Panc1 (cell line): ENCODE measurements around the gene ANKLE1. TPM values are rescaled to one million over a fixed set of nuclear protein-coding genes. Genes with fewer than 3 reads are reported as not detected.
"Not testable (repeated sequence)": the region's sequence is repeated elsewhere in the genome, so short reads cannot be mapped to it uniquely, and the experiment has no call there.

Experiments used
- ATAC-seq: fragments of 200-7000 bp; cut with Tn5 transposase; 2 replicates; pipeline ENCODE4 v1.9.1; 2020; ENCODE audit warnings: mild to moderate bottlenecking, moderate library complexity
- BruUV-seq: library from RNA; stranded (reverse); fragments of 400-500 nt; replicated peaks from 2 replicates; lab custom pipeline; 2021; lab: Mats Ljungman, UMichigan
- CTCF ChIA-PET: fragments of 300-600 bp; sonication (Branson Sonifier 250); formaldehyde crosslinking; loops from one replicate; lab custom pipeline; 2022; ENCODE audit warnings: antibody characterized with exemption; lab: Charles Lee
- POLR2A ChIA-PET: fragments of 300-600 bp; sonication (Branson Sonifier 250); formaldehyde crosslinking; loops from one replicate; lab custom pipeline; 2022; ENCODE audit warnings: antibody characterized with exemption; lab: Charles Lee
- DNase-seq: peaks from one replicate; pipeline ENCODE4 v3.0.0-alpha.2; 2010; ENCODE audit warnings: low read depth, low spot score
- H3K27ac ChIP-seq: 2 replicates; pipeline ENCODE4 v1.5.1; 2011; ENCODE audit warnings: mild to moderate bottlenecking, low read length, inconsistent platforms
- H3K27me3 ChIP-seq: fragments of 200-500 bp; sonication (Bioruptor generic); 2 replicates; pipeline ENCODE4 v1.6.0; 2014; ENCODE audit warnings: low read length, inconsistent platforms; ENCODE audit not compliant: control insufficient read depth, insufficient read depth
- H3K36me3 ChIP-seq: fragments of 200-500 bp; sonication (Bioruptor generic); 2 replicates; pipeline ENCODE4 v1.5.1; 2014; ENCODE audit warnings: inconsistent platforms, mild to moderate bottlenecking, low read length, moderate library complexity; ENCODE audit not compliant: control insufficient read depth, insufficient read depth
- H3K4me1 ChIP-seq: 2 replicates; pipeline ENCODE4 v1.5.1; 2011; ENCODE audit warnings: inconsistent platforms, mild to moderate bottlenecking, low read length, moderate library complexity; ENCODE audit not compliant: control insufficient read depth, insufficient read depth
- H3K4me3 ChIP-seq, 2 experiments: 2 replicates each; pipeline ENCODE4 v1.5.1; 2011 to 2012; ENCODE audit warnings: low read depth in 2 of 2, low read length in 2 of 2, mild to moderate bottlenecking in 2 of 2, inconsistent platforms in 1 of 2, moderate library complexity in 1 of 2
- H3K9me3 ChIP-seq: fragments of 200-500 bp; sonication (Bioruptor generic); 2 replicates; pipeline ENCODE4 v1.5.1; 2014; ENCODE audit warnings: low read depth, mild to moderate bottlenecking, inconsistent platforms, low read length, moderate library complexity; ENCODE audit not compliant: control insufficient read depth, insufficient read depth
- POLR2AphosphoS5 ChIP-seq: IDR thresholded peaks from 2 replicates; pipeline ENCODE4 v1.6.1; 2012; ENCODE audit warnings: mild to moderate bottlenecking, low read depth, low read length, moderate library complexity
- REST ChIP-seq, 2 experiments: IDR thresholded peaks; 2 replicates each; pipeline ENCODE4 v1.6.1; 2011 to 2012; ENCODE audit warnings: low read depth in 2 of 2, control low read depth in 1 of 2, low read length in 1 of 2, mild to moderate bottlenecking in 1 of 2, moderate library complexity in 1 of 2; ENCODE audit not compliant: insufficient read depth in 1 of 2
- SIN3A ChIP-seq: IDR thresholded peaks from 2 replicates; pipeline ENCODE4 v1.6.1; 2012; ENCODE audit warnings: low read depth, mild to moderate bottlenecking, low read length, moderate library complexity, borderline replicate concordance; ENCODE audit not compliant: insufficient read depth
- TCF7L2 ChIP-seq: IDR thresholded peaks from 2 replicates; pipeline ENCODE4 v1.6.1; 2011; ENCODE audit warnings: mild to moderate bottlenecking, low read depth, low read length, inconsistent platforms
- in situ Hi-C: cut with HindIII; loops from 2 replicates; pipeline ENCODE4 v1.10.0; 2016; ENCODE audit warnings: low sequenced_read_pairs, low pct_unique_long_range_greater_than_20kb
- intact Hi-C: fragments of 100-400 bp; cut with micrococcal nuclease; formaldehyde crosslinking; loops from one replicate; pipeline ENCODE4 v1.10.0; 2022; ENCODE audit not compliant: unreplicated experiment
- total RNA-seq: library from RNA; stranded (reverse); gene quantifications from one replicate; pipeline ENCODE4 v1.2.1, GENCODE V29; 2021; ENCODE audit not compliant: unreplicated experiment

The ANKLE1 gene
- total RNA-seq, 1 experiment from 2014 or later = 1.1 TPM

GRCh38 chr19:17266975-17267788 is 14.5 kb upstream of the ANKLE1 start, which contains the start of gene BABAM1:
Gene BABAM1 (plus strand): TSS chr19:17267443. CDS start chr19:17268807, 1,364 bp downstream.
- H3K4me3 ChIP-seq = peak within 1 kb of the TSS; percentile 99 to 100
- BruUV-seq = no TSS peak
- H3K9me3 ChIP-seq = no peaks in the 10 kb centered on the region
- intact Hi-C loops (no loop called here), in situ Hi-C loops (no loop called here)
- ChIA-PET CTCF (interaction anchor here (0.8 kb wide), 1 partner anchor 16 kb away, joined by 4 read pairs; no protein-coding TSS in a partner anchor), POLR2A (no interaction called here)
- H3K27ac ChIP-seq = peak within 1 kb of the TSS; percentile 95
- peak; percentile 94 for DNase-seq
- no peaks in the 10 kb centered on the region for H3K4me1 ChIP-seq
- no peaks in the 10 kb centered on the region for H3K27me3 ChIP-seq
- peaks cover 4% of the 10 kb centered on the region; the same call in 1 of the 2 replicates for H3K36me3 ChIP-seq
- TF ChIP-seq POLR2AphosphoS5 = peak; percentile 64
- TF ChIP-seq REST (IDR thresholded peaks at IDR 0.05; ENCODE audit: insufficient read depth in 1 of 2, low read depth in 2 of 2, low read length in 1 of 2) = peak in 1 of 2 experiments; percentile 24; a peak in 1 of 4 replicates
- no peak; the same call in 1 of the 2 replicates for TF ChIP-seq SIN3A
- ATAC-seq = peak; percentile 97

- peaks cover 4% of the 10 kb centered on the region; the same call in 1 of the 2 replicates for H3K36me3 ChIP-seq
- no peak for ATAC-seq
- H3K4me3 ChIP-seq = peak overlapping the region in 1 of 2 experiments; percentile 100; a peak in 1 of 4 replicates
- no peaks in the 10 kb centered on the region for H3K27me3 ChIP-seq
- intact Hi-C loops (no loop called here), in situ Hi-C loops (no loop called here)
- DNase-seq = no peak
- POLR2A ChIA-PET = no interaction called here
- H3K27ac ChIP-seq = no peak overlapping the region
- CTCF ChIA-PET = no interaction called here
- no peaks in the 10 kb centered on the region for H3K4me1 ChIP-seq
- no peaks in the 10 kb centered on the region for H3K9me3 ChIP-seq
- BruUV-seq = no TSS peak
- no peak for TF ChIP-seq REST (IDR thresholded peaks at IDR 0.05; ENCODE audit: insufficient read depth in 1 of 2, low read depth in 2 of 2, low read length in 1 of 2)
- TF ChIP-seq POLR2AphosphoS5 = no peak
- no peak for TF ChIP-seq TCF7L2
- TF ChIP-seq SIN3A = no peak
These were observed 12.9 kb upstream of the ANKLE1 start for GRCh38 chr19:17268754-17269153.

- DNase-seq, CTCF ChIA-PET, H3K27me3 ChIP-seq, H3K4me1 ChIP-seq, BruUV-seq, intact Hi-C loops, H3K27ac ChIP-seq, H3K9me3 ChIP-seq, H3K4me3 ChIP-seq, ATAC-seq, POLR2A ChIA-PET, H3K36me3 ChIP-seq, in situ Hi-C loops: not testable (repeated sequence)
These were observed 6.8 kb upstream of the ANKLE1 start for GRCh38 chr19:17274892-17275291.
